H9 (cell line): Measurements from ENCODE around the gene STPG1. TPM values are rescaled to one million over a fixed set of nuclear protein-coding genes. Genes with fewer than 3 reads are reported as not detected.

ENCODE experiments used
- DNase-seq: peaks from one replicate; pipeline ENCODE4 v3.0.0-alpha.2; 2017
- H2AFZ ChIP-seq: one replicate; pipeline ENCODE4 v1.6.1; 2013; ENCODE audit warnings: mild to moderate bottlenecking, low read length, control low read depth, moderate library complexity
- H2AK5ac ChIP-seq: 2 replicates; pipeline ENCODE4 v1.6.1; 2013; ENCODE audit warnings: low read length, control low read depth, mixed read lengths; ENCODE audit not compliant: insufficient read length
- H2BK120ac ChIP-seq: one replicate; pipeline ENCODE4 v1.6.1; 2013; ENCODE audit warnings: low read depth, mild to moderate bottlenecking, low read length, control low read depth, inconsistent platforms; ENCODE audit not compliant: poor library complexity, severe bottlenecking
- H2BK12ac ChIP-seq: 2 replicates; pipeline ENCODE4 v1.6.1; 2013; ENCODE audit warnings: low read length, control low read depth, mixed read lengths, low read depth; ENCODE audit not compliant: insufficient read length
- H2BK15ac ChIP-seq: 2 replicates; pipeline ENCODE4 v1.6.1; 2013; ENCODE audit warnings: low read depth, low read length, control low read depth
- H2BK20ac ChIP-seq: one replicate; pipeline ENCODE4 v1.6.1; 2013; ENCODE audit warnings: low read depth, mild to moderate bottlenecking, low read length, control low read depth, inconsistent platforms; ENCODE audit not compliant: poor library complexity, severe bottlenecking
- H2BK5ac ChIP-seq: 2 replicates; pipeline ENCODE4 v1.6.1; 2013; ENCODE audit warnings: low read length, control low read depth, mixed read lengths; ENCODE audit not compliant: insufficient read length
- H3K14ac ChIP-seq: 2 replicates; pipeline ENCODE4 v1.6.1; 2013; ENCODE audit warnings: low read length, control low read depth; ENCODE audit not compliant: insufficient read depth
- H3K18ac ChIP-seq: 2 replicates; pipeline ENCODE4 v1.6.1; 2013; ENCODE audit warnings: low read depth, mild to moderate bottlenecking, mixed read lengths, low read length, control low read depth; ENCODE audit not compliant: insufficient read length
- H3K23ac ChIP-seq: 2 replicates; pipeline ENCODE4 v1.6.1; 2013; ENCODE audit warnings: low read length, control low read depth, mixed read lengths, low read depth; ENCODE audit not compliant: insufficient read length
- H3K23me2 ChIP-seq: 2 replicates; pipeline ENCODE4 v1.6.1; 2013; ENCODE audit warnings: low read depth, mild to moderate bottlenecking, mixed read lengths, low read length, control low read depth; ENCODE audit not compliant: insufficient read length, poor library complexity, severe bottlenecking
- H3K27ac ChIP-seq: 2 replicates; pipeline ENCODE4 v1.5.1; 2013; ENCODE audit warnings: low read length, control low read depth, mixed read lengths, low read depth; ENCODE audit not compliant: insufficient read length
- H3K27me3 ChIP-seq: 2 replicates; pipeline ENCODE4 v1.6.1; 2013; ENCODE audit warnings: low read length, control low read depth, inconsistent platforms; ENCODE audit not compliant: insufficient read depth
- H3K4ac ChIP-seq: 2 replicates; pipeline ENCODE4 v1.6.1; 2013; ENCODE audit warnings: low read depth, mild to moderate bottlenecking, control low read depth, inconsistent platforms, low read length, moderate library complexity
- H3K4me1 ChIP-seq: 2 replicates; pipeline ENCODE4 v1.6.1; 2013; ENCODE audit warnings: low read length, control low read depth, inconsistent platforms; ENCODE audit not compliant: insufficient read depth
- H3K4me2 ChIP-seq: 2 replicates; pipeline ENCODE4 v1.6.1; 2013; ENCODE audit warnings: low read length, control low read depth, mixed read lengths; ENCODE audit not compliant: insufficient read length, insufficient read depth
- H3K56ac ChIP-seq: 2 replicates; pipeline ENCODE4 v1.6.1; 2013; ENCODE audit warnings: low read depth, mild to moderate bottlenecking, mixed read lengths, low read length, control low read depth; ENCODE audit not compliant: insufficient read length
- H3K79me1 ChIP-seq: 2 replicates; pipeline ENCODE4 v1.6.1; 2013; ENCODE audit warnings: low read depth, mild to moderate bottlenecking, moderate library complexity, low read length, control low read depth, inconsistent platforms; ENCODE audit not compliant: insufficient read depth, poor library complexity, severe bottlenecking
- H3K79me2 ChIP-seq: 2 replicates; pipeline ENCODE4 v1.6.1; 2013; ENCODE audit warnings: low read length, control low read depth, inconsistent platforms; ENCODE audit not compliant: insufficient read depth
- H3K9ac ChIP-seq: 2 replicates; pipeline ENCODE4 v1.6.1; 2013; ENCODE audit warnings: low read length, control low read depth, mixed read lengths; ENCODE audit not compliant: insufficient read length; ENCODE audit errors: extremely low read depth
- H3K9me3 ChIP-seq: one replicate; pipeline ENCODE4 v1.6.1; 2013; ENCODE audit warnings: low read depth, low read length, inconsistent platforms; ENCODE audit not compliant: control insufficient read depth
- H3T11ph ChIP-seq: one replicate; pipeline ENCODE4 v1.6.1; 2013; ENCODE audit warnings: mild to moderate bottlenecking, low read length, control low read depth, inconsistent platforms
- H4K20me1 ChIP-seq: one replicate; pipeline ENCODE4 v1.6.1; 2013; ENCODE audit not compliant: control insufficient read depth, insufficient read length, insufficient read depth
- H4K5ac ChIP-seq: 2 replicates; pipeline ENCODE4 v1.6.1; 2013; ENCODE audit warnings: low read depth, mild to moderate bottlenecking, mixed read lengths, low read length, control low read depth; ENCODE audit not compliant: insufficient read length
- H4K8ac ChIP-seq: replicated peaks from 2 replicates; pipeline ENCODE4 v1.6.1; 2013; ENCODE audit warnings: low read length, control low read depth, mixed read lengths, low read depth; ENCODE audit not compliant: insufficient read length
- H4K91ac ChIP-seq: 2 replicates; pipeline ENCODE4 v1.6.1; 2013; ENCODE audit warnings: low read depth, mild to moderate bottlenecking, moderate library complexity, mixed read lengths, low read length, control low read depth; ENCODE audit not compliant: insufficient read length
- H3K27ac Mint-ChIP-seq, 3 experiments: 2 replicates in 2 of 3; 3 replicates in 1 of 3; pipeline ENCODE4 v1.8.0; 2020 to 2021; ENCODE audit warnings: mixed read lengths in 3 of 3, mild to moderate bottlenecking in 1 of 3, moderate library complexity in 1 of 3
- H3K27me3 Mint-ChIP-seq: 2 replicates; pipeline ENCODE4 v1.8.0; 2021; ENCODE audit warnings: low read depth, mild to moderate bottlenecking, moderate library complexity, mixed read lengths
- H3K36me3 Mint-ChIP-seq, 3 experiments: 2 replicates in 2 of 3; 3 replicates in 1 of 3; pipeline ENCODE4 v1.8.0; 2020 to 2021; ENCODE audit warnings: low read depth in 3 of 3, mixed read lengths in 3 of 3; ENCODE audit not compliant: insufficient read depth in 1 of 3
- H3K4me1 Mint-ChIP-seq, 2 experiments: 2 replicates each; pipeline ENCODE4 v1.8.0; 2020; ENCODE audit warnings: mixed read lengths in 2 of 2
- H3K4me3 Mint-ChIP-seq, 2 experiments: 2 replicates in 1 of 2; 3 replicates in 1 of 2; pipeline ENCODE4 v1.8.0; 2020 to 2021; ENCODE audit warnings: mild to moderate bottlenecking in 2 of 2, mixed read lengths in 2 of 2, moderate library complexity in 1 of 2
- H3K9me3 Mint-ChIP-seq, 2 experiments: 2 replicates in 1 of 2; 3 replicates in 1 of 2; pipeline ENCODE4 v1.8.0; 2020; ENCODE audit warnings: mild to moderate bottlenecking in 2 of 2, mixed read lengths in 2 of 2, moderate library complexity in 1 of 2
- CTCF ChIP-seq: fragments of 200-600 bp; sonication (generic); conservative IDR thresholded peaks from 3 replicates; pipeline ENCODE4 v1.8.0; 2021; ENCODE audit warnings: antibody characterized with exemption, mild to moderate bottlenecking
- WGBS: extraction: QIAGEN DNeasy Blood & Tissue Kit; methylation state at CpG from one replicate; pipeline ENCODE4 v1.1.7; 2013; ENCODE audit warnings: missing lambda C conversion rate, low lambda C conversion rate, mixed read lengths; ENCODE audit not compliant: insufficient read length; ENCODE audit errors: extremely low coverage; 5-methylcytosine and 5-hydroxymethylcytosine counted together
- total RNA-seq: library from RNA; stranded (reverse); gene quantifications from 2 replicates; pipeline ENCODE4 v1.2.1, GENCODE V29; 2021

The STPG1 gene
- total RNA-seq, 1 experiment from 2014 or later, result 8.3 TPM

DNA sequence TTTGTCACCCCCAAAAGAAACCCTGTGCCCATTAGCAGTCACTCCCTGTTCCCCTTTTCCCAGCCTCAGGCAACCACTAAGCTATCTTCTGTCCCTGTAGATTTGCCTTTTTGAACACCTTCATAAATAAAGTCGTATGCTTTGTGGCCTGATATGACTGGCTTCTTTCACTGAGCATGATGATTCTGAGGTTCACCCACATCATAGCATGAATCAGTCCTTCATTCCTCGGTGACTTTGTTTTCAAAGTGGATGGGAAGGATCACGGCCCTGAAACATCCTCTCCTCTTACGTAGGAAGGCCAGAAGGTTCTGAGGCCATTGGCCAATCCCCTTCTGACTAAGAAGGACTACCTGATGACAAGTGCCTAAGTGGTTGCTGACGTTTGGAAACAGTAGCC is 41.1 kb upstream of the STPG1 start:
- Mint-ChIP-seq H3K27ac (no peak overlapping the region; a peak in 1 of 7 replicates), H3K36me3 (peaks cover 0 to 4% (median 4%) of the 10 kb centered on the region in 3 experiments; a peak in 1 of 7 replicates), H3K4me3 (no peak overlapping the region), H3K27me3 (no peaks in the 10 kb centered on the region), H3K9me3 (no peaks in the 10 kb centered on the region), H3K4me1 (peaks cover 0 to 4% of the 10 kb centered on the region in 2 experiments; a peak in 1 of 4 replicates)
- H3K4me2 ChIP-seq, result no peak overlapping the region
- H3K27ac ChIP-seq, result no peak overlapping the region
- no peak overlapping the region for H2BK5ac ChIP-seq
- no peak overlapping the region for H2AK5ac ChIP-seq
- no peak overlapping the region for H3T11ph ChIP-seq
- no peak overlapping the region for H3K9ac ChIP-seq
- no peaks in the 10 kb centered on the region for H3K27me3 ChIP-seq
- no peak overlapping the region for H3K56ac ChIP-seq
- H3K14ac ChIP-seq, result no peak overlapping the region
- no peak overlapping the region for H4K8ac ChIP-seq
- H3K79me1 ChIP-seq, result no peaks in the 10 kb centered on the region
- no peak overlapping the region for H3K18ac ChIP-seq
- no peak for TF ChIP-seq CTCF
- no peaks in the 10 kb centered on the region for H3K23me2 ChIP-seq
- no peaks in the 10 kb centered on the region for H4K20me1 ChIP-seq
- H4K5ac ChIP-seq, result no peak overlapping the region
- H2BK15ac ChIP-seq, result no peak overlapping the region
- no peak overlapping the region for H3K23ac ChIP-seq
- H4K91ac ChIP-seq, result no peak overlapping the region
- H3K4me1 ChIP-seq, result no peaks in the 10 kb centered on the region
- no peak overlapping the region for H2BK12ac ChIP-seq
- no peak overlapping the region for H2BK120ac ChIP-seq
- no CpG with 5 or more reads among the region's 5 CpGs for WGBS
- no peaks in the 10 kb centered on the region for H3K79me2 ChIP-seq
- no peak overlapping the region for H2BK20ac ChIP-seq
- DNase-seq, result no peak
- no peak overlapping the region for H2AFZ ChIP-seq
- no peak overlapping the region for H3K4ac ChIP-seq
- no peaks in the 10 kb centered on the region for H3K9me3 ChIP-seq
